Hematopoietic multipotent progenitor cell treated with erythropoietin and hydrocortisone succinate and interleukin-3 and kit ligand, for 4 days (in vitro differentiated cells): ENCODE data around the gene CELA3A.
"Not testable (repeated sequence)": the region's sequence is repeated elsewhere in the genome, so short reads cannot be mapped to it uniquely, and the experiment has no call there.

Experiments used
- DNase-seq: peaks from one replicate; pipeline ENCODE4 v3.0.0-alpha.2; 2015

CELA3A gene

GRCh38 chr1:22001409-22001808 is at the start of gene CELA3A:
CELA3A (plus strand) TSS chr1:22001657; CDS start chr1:22001675, 18 bp downstream.
- DNase-seq: no peak

DNA sequence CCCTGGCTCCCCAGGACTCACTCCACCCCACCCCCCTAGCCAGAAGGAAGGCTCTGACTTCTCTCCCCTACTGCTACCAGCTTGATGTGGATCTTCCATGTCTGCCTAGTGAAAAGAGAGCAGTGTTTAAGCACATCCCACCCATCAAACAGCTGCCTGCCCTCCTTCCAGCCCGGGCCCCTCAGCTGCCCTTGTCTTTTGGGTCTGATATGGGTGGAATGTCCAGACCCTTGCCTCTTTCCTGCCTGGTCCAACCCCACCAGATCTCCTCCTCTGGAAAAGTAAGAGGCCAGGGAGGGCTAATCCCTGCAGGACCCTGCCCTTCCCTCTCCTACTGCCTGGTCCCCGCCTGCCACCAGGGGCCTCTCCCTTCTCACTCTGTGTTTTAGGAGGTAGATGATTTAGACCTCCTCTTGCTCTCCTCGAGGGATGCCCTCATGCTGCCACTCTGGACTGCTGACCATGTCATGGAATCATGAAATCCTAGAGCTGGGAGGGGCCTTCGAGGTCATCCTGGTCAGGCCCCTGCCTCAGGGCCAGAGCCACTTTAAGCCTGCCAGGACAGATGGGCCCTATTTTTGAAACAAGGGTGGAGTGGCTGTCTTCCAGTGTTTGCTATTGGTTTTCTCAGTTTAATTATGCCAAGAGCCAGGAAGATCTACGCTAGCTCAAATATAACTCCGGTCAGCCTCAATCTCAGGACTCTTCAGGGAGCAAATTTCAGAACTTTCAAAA is 48.5 kb upstream of the CELA3A start:
- no peak for DNase-seq

DNA sequence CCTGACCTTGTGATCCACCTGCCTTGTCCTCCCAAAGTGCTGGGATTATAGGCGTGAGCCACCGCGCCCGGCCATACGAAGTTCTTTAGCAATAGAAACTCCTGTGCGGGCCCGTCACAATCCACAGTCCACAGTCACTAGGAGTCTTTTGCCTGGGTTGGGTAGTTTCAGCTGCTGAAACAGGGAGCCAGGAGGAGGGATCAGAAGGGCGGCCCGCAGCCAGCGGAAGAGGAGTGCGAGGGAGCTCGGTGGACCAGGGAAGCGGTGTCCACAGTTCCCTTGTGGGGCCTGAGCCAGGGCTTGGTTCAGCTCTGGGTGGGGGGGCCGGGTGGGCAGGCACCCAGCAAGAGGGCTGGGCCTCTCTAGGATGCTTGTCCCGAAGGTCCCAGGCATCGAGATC is 46.4 kb upstream of the CELA3A start:
- DNase-seq: no peak

- DNase-seq: no peak
Observed at GRCh38 chr1:21955501-21956281, 45.8 kb upstream of the CELA3A start.

GRCh38 chr1:21956720-21957552 is 44.5 kb upstream of the CELA3A start:
- DNase-seq: peak; percentile 47

DNA sequence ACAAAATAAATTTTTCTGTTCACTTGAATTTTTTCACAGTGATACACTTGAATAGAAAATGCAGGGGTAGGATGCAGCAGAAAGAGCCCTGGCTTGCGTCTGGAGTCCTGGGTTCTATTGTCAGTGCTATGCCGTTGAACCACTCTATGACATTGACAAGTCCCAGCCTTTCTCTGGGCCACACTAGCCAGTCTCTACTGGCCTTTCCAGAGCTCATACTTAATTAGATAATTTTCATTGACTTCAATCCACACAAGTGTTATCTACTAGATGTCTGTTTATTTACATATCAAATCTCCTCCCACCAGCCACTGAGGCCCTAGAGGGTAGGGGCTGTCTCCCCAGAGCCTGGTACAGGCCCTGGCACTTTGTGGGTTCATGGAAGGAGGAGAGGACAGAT is 40.1 kb upstream of the CELA3A start:
- DNase-seq: peak; percentile 28

- DNase-seq: no peak
Observed at GRCh38 chr1:21961799-21962198, 39.7 kb upstream of the CELA3A start.

DNA sequence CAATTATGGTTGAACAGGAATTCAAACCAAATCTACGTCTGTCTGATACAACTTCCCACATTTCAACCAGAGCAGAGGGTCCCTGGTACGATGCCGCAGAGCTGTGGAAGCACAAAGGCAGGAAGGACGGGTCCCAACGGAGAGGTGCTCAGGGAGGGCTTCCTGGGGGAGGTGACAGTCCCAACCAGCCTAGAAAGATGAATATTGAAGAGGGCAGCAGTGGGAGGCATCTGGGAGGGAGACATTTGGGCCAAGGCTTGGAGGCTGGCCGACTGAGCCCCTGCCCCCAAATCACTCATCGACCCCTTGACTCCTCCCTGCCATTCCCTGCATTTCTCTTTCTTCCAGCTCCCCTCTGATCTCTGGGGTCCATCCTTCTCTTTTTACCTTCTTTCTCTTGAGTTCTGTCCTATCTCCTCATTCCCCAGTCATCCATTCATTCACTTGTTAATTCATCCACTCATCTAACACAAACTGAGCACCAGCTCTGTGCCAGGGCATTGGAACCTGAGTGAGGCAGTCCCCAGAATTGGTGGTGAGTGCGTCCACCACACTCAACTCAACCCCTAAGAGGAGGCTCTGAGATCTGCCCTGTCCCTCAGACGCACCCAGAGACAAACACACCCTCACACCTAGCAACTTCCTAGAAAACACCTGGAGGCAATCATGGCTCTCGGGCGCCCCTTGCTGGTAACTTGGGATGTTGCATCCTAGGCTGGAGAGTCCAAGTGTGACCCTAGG is 37.8 kb upstream of the CELA3A start:
- peak; percentile 88 for DNase-seq

DNA sequence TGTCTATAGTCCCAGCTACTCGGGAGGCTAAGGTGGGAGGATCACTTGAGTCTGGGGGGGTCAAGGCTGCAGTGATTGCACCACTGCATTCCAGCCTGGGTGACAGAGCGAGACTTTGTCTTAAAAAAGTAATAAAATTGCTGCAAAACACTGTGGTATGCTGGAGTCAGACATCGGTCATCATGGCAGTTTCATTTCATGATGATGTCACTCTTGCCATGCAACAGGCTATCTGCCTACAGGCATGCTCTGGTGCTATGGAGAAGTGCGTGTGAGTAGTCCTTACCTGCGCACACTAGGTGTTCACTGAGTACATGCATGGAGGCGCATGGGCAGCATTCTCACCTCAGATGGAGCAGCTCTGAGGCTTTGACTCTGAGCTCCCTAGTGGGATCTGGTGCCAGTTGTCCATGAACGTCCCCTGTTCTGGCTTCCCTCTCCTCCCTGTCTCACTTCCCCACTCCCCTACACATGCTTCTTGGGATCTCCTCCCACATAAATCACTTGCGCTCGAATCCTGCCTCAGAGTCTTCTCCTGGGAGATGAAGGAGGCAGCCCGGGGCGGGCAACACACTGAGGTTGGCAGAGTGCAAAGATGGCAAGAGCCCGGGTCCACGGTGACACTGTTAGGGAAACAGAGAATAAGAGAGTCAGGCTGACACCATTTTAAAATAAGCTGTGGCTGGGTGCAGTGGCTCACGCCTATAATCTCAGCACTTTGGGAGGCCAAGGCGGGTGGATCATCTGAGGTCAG is 35.0 kb upstream of the CELA3A start:
- no peak for DNase-seq

GRCh38 chr1:21967216-21967615 is 34.2 kb upstream of the CELA3A start:
- not testable (repeated sequence) for DNase-seq

GRCh38 chr1:21969066-21969465 is 32.4 kb upstream of the CELA3A start:
- DNase-seq: not testable (repeated sequence)

DNA sequence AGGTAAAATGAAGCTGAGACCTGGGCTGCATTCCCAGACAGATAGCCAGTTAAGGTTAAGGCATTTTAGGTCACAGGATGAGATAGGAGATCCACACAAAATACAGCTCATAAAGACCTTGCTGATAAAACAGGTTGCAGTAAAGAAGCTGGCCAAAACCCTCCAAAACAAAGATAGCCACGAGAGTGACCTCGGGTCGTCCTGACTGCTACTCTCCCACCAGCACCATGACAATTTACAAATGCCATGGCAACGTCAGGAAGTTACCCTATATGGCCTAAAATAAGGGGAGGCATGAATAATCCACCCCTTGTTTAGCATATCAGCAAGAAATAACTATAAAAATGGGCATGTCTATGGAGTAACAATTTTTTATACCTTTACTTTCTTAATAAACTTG is 30.9 kb upstream of the CELA3A start:
- not testable (repeated sequence) for DNase-seq

DNA sequence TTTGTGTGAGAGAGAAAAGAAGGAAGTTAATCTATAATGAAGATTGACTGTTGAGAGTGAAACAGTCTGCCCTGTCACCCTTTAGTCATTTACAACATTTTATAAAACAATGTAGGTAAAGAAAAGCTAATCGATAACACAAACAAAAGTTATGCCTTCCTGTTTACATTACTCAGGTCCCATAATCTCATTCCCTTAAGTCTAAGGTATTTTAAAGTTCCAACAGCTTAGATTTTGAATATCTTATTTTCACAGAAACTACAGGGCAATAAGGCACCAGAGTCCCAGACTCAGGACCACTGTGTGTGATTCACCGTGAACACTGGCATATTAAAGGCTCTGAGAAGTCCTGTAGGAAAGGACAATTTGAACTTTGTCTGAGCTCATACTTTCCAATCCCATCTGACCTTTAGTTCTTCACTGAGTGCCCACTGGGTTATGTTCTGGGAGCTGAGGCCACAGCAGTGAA is 28.4 kb upstream of the CELA3A start:
- DNase-seq: not testable (repeated sequence)

DNA sequence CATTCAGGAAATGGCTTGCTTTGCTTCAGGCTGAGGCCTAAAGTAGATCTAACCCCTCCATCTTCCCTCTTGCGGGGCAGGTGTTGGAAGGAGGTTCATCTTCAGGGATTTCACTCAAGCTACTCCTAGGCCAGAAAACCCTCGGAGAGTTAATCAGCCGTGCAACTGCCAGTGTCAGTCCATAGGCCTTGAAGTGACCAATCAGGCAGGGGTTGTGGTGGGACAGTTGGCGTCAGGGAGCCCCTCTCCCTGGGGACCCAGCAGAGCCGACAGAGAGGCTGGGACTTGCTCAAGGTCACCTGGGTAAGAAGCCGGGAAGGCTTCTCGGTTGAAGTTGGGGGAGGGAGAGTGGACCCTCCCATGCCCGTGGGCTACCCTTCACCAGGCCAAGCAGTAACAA is 27.5 kb upstream of the CELA3A start:
- not testable (repeated sequence) for DNase-seq

- DNase-seq: not testable (repeated sequence)
Observed at GRCh38 chr1:21974699-21975098, 26.8 kb upstream of the CELA3A start.

- not testable (repeated sequence) for DNase-seq
Observed at GRCh38 chr1:21975296-21975695, 26.2 kb upstream of the CELA3A start.

DNA sequence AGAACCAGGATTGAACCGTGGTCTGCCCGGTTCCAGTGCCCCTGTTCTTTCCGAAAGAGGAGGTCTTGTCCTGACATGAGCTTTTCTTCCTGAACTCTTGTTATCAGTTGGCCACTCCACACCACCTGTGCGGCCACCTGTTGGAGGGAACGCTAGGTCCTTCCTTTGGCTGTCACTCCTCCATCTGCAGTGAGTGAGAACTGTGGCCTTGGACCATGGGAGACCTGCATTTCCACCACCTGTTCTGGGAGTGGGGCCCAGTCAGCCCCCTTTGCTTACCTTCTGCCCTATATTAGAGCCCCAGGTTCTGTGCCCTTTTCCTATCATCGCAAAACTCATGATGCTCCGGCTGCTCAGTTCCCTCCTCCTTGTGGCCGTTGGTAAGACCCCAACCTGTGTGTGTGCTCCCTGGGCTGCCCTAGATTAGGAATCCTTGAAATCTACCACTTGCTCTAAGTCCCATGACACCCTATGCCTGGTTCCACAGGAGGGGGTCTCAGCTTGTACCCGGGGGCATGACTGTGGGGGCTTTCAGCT is 24.7 kb upstream of the CELA3A start, which contains the start of gene CELA3B:
Gene CELA3B (plus strand): TSS at position 320 of the 537 bp plus-strand sequence. CDS start 18 bp downstream, at position 338.
- not testable (repeated sequence) for DNase-seq

- not testable (repeated sequence) for DNase-seq
Observed at GRCh38 chr1:21978209-21978608, 23.2 kb upstream of the CELA3A start.

DNA sequence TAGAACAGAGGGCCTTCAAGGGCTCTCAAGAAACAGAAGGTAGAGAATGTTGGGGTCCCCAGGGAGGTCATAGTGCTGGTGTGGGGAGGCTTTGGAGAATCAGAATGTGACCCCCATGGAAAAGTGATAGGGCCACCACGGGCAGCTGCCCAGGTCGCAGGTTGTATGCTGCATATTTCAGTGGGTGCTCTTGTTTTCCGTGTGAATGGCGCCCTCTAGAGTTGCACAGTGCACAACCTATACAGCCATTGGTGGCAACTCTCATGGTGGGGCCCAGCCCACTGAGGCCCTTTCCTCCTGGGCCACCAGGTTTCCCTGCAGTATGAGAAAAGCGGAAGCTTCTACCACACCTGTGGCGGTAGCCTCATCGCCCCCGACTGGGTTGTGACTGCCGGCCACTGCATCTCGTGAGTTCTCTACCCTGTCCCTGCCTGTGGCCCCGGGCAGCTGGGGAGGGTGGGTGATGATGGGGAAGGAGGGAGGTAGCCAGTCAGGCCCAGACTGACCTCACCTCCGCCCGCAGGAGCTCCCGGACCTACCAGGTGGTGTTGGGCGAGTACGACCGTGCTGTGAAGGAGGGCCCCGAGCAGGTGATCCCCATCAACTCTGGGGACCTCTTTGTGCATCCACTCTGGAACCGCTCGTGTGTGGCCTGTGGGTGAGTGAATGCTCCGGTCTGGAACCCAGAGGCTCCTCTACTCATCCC is 20.8 kb upstream of the CELA3A start:
- peak; percentile 59 for DNase-seq

- DNase-seq: not testable (repeated sequence)
Observed at GRCh38 chr1:21981253-21981652, 20.2 kb upstream of the CELA3A start.
